GM18870 (cell line): Measurements from ENCODE around the gene PLA2G1B.
"Not testable (repeated sequence)": the region's sequence is repeated elsewhere in the genome, so short reads cannot be mapped to it uniquely, and the experiment has no call there.

Experiments used
- ATAC-seq: cut with Tn5 transposase; IDR thresholded peaks from one replicate; pipeline ENCODE4 v1.9.1; 2021; ENCODE audit warnings: moderate library complexity; ENCODE audit not compliant: unreplicated experiment

The PLA2G1B gene

GRCh38 chr12:120359128-120359527 lies 31.5 kb upstream of the PLA2G1B start:
- no peak for ATAC-seq

- ATAC-seq: no peak
Measured at GRCh38 chr12:120358412-120359100, 31.0 kb upstream of the PLA2G1B start.

GRCh38 chr12:120357104-120357503 lies 29.5 kb upstream of the PLA2G1B start:
- ATAC-seq: no peak

- no peak for ATAC-seq
Measured at GRCh38 chr12:120356567-120357030, 29.0 kb upstream of the PLA2G1B start.

GRCh38 chr12:120353556-120354317 lies 26.2 kb upstream of the PLA2G1B start:
- ATAC-seq: no peak

DNA sequence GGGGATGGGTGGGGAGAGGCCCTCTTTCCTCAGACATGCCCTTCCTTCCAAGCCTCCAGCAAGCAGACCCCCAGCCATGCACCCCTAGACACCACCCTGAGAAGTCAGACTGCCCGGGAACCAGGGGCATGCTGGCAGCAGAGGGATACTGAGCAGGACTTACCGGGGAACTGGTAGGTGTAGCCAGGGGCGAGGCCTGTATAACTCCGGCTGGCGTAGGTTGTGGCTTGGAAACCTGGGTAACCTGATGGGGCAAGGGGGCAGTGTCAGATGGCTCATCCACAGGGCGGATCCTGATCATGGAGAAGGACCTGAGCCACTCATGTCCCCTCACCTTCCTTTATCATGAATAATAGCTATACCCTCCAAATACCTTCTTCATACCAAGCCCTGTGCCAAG lies 25.6 kb upstream of the PLA2G1B start:
- no peak for ATAC-seq

- no peak for ATAC-seq
Measured at GRCh38 chr12:120352117-120352516, 24.5 kb upstream of the PLA2G1B start.

DNA sequence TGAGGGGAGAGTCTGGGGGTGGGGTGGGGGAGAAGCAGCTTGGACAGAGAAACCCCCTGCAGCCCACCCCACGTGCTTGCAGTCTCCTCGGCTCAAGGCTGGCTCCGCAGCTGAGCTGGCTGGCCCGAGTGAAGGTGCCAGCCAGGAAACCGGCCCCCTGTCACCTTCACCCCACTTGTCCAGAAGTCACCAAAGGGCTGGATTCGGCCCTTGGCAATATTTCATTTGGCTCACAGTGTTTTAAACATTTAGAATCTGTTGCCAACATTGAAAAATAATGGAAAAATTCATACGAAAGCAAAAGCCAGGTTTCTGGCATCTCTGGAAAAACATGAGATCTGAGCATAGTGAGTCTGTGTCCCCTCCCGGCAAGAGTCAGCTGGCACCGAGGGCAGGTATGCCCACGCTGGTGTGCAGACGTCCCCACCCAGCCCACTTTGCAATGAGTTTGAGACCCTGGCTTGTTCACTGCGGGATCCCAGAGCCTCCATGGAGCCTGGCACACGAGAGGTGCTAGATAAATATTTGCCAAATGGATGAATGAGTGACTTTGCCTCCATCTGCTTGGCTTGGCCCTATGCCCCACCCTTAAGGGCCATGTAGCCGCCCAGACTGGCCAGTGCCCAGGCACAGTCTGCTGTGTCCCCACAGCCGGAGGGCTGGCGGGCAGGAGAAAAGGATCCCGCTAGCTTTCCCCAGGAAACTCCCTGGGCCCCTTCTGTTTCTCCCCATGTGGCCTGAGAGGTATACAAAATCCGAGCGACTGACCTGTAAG lies 23.2 kb upstream of the PLA2G1B start:
- no peak for ATAC-seq

GRCh38 chr12:120347766-120348165 lies 20.2 kb upstream of the PLA2G1B start:
- no peak for ATAC-seq

- ATAC-seq: no peak
Measured at GRCh38 chr12:120346681-120347080, 19.1 kb upstream of the PLA2G1B start.

DNA sequence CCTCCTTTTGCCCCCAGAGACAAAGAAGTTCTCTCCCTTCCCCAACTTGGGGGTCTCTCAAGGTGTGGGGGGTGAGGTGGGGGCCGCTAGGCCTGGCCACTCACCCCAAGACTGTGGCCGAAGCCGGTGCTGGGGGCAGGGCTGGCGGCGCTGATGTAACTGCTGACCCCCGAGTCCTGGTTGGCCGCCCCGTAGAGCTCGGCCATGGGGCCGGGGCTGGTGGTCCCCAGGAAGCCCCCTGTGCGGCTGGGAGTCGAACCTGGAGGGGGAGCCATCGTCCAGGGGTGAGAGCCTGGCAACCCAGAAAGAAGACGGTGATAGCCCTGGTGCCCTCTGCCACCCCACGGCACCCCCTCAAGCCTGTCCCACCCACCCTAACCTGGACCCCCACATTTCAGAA lies 18.5 kb upstream of the PLA2G1B start:
- no peak for ATAC-seq

DNA sequence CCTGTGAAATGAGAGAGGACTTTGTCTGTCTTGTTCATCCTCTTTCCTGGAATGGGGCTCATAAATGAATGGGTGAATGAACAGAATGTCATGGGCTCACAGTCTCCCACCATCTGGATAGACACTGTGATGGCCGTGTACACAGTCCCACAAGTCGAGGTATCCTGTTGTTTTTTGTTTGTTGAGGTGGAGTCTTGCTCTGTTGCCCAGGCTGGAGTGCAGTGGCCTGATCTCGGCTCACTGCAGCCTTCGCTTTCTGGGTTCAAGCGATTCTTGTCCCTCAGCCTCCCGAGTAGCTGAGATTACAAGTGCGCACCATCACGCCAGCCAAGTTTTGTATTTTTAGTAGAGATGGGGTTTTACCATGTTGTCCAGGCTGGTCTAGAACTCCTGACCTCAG lies 16.1 kb upstream of the PLA2G1B start:
- ATAC-seq: no peak

- ATAC-seq: no peak
Measured at GRCh38 chr12:120343039-120343537, 15.5 kb upstream of the PLA2G1B start.

GRCh38 chr12:120342175-120343038 lies 14.8 kb upstream of the PLA2G1B start:
- ATAC-seq: no peak

GRCh38 chr12:120339256-120339655 lies 11.7 kb upstream of the PLA2G1B start:
- no peak for ATAC-seq

DNA sequence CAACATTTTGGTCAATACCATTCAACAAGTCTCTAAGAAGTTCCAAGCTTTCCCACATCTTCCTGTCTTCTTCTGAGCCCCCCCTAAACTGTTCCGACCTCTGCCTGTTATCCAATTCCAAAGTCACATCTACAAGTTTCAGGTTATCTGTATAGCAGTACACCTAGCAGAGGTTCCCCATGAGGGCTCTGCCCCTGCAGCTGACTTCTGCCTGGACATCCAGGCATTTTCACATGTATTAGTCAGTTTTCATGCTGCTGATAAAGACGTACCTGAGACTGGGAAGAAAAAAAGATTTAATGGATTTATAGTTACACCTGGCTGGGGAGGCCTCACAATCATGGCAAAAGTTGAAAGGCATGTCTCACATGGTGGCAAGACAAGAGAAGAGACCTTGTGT lies 10.2 kb upstream of the PLA2G1B start:
- no peak for ATAC-seq

- not testable (repeated sequence) for ATAC-seq
Measured at GRCh38 chr12:120336392-120336791, 8.8 kb upstream of the PLA2G1B start.

GRCh38 chr12:120335447-120335846 lies 7.9 kb upstream of the PLA2G1B start:
- not testable (repeated sequence) for ATAC-seq

- no peak for ATAC-seq
Measured at GRCh38 chr12:120332523-120332922, 4.9 kb upstream of the PLA2G1B start.

DNA sequence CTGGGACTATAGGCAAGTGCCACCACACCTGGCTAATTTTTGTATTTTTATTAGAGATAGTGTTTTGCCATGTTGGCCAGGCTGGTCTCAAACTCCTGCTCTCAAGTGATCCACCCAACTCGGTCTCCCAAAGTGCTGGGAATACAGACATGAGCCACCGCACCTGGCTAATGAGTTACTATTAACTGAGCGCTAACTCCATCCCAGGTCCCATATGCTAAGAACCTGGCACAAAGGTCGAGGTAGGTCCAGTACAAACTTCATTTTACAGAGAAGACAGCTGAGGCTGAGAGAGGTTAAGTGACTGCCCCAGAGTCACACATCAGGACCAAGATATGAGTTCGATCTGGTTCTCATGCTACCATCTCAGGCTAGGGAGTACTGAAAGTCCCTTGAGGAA lies 4.5 kb upstream of the PLA2G1B start:
- ATAC-seq: no peak
